GM21825 (cell line): Measurements from ENCODE around the gene SOS2.
A peak's percentile ranks its signal among the peaks of the same experiment; 100 is the strongest.
"Not testable (repeated sequence)": the region's sequence is repeated elsewhere in the genome, so short reads cannot be mapped to it uniquely, and the experiment has no call there.

Source experiments
- ATAC-seq: cut with Tn5 transposase; IDR thresholded peaks from one replicate; pipeline ENCODE4 v1.9.1; 2021; ENCODE audit warnings: mild to moderate bottlenecking, moderate library complexity; ENCODE audit not compliant: unreplicated experiment

Gene SOS2

GRCh38 chr14:50087341-50088116 is 143.8 kb downstream of the SOS2 start:
- ATAC-seq = no peak

- ATAC-seq = no peak
These were observed 145.1 kb downstream of the SOS2 start for GRCh38 chr14:50086321-50086711.

GRCh38 chr14:50085570-50086320 is 145.6 kb downstream of the SOS2 start:
- peak; percentile 46 for ATAC-seq

GRCh38 chr14:50084666-50085065 is 146.7 kb downstream of the SOS2 start:
- ATAC-seq = no peak

GRCh38 chr14:50083467-50084337 is 147.7 kb downstream of the SOS2 start:
- peak; percentile 29 for ATAC-seq

- ATAC-seq = peak; percentile 64
These were observed 148.5 kb downstream of the SOS2 start for GRCh38 chr14:50082784-50083466.

GRCh38 chr14:50082308-50082742 is 149.1 kb downstream of the SOS2 start:
- ATAC-seq = no peak

- not testable (repeated sequence) for ATAC-seq
These were observed 152.3 kb downstream of the SOS2 start for GRCh38 chr14:50079103-50079502.

- ATAC-seq = not testable (repeated sequence)
These were observed 157.7 kb downstream of the SOS2 start for GRCh38 chr14:50073663-50074062.

- ATAC-seq = no peak
These were observed 159.0 kb downstream of the SOS2 start for GRCh38 chr14:50072395-50072794.

GRCh38 chr14:50070840-50071548 is 160.4 kb downstream of the SOS2 start:
- ATAC-seq = no peak

GRCh38 chr14:50070230-50070629 is 161.1 kb downstream of the SOS2 start:
- ATAC-seq = no peak

GRCh38 chr14:50069325-50069724 is 162.1 kb downstream of the SOS2 start:
- no peak for ATAC-seq

GRCh38 chr14:50068496-50068895 is 162.9 kb downstream of the SOS2 start:
- no peak for ATAC-seq

- ATAC-seq = no peak
These were observed 163.5 kb downstream of the SOS2 start for GRCh38 chr14:50067723-50068495.
